GM11168 (cell line): ENCODE measurements around the gene NAT10.

Experiments used
- in situ Hi-C: fragments of 300-500 bp; cut with MboI; formaldehyde crosslinking; loops from one replicate; pipeline ENCODE4 v1.12.0; 2022; ENCODE audit warnings: low sequenced_read_pairs; ENCODE audit not compliant: unreplicated experiment

The NAT10 gene

DNA sequence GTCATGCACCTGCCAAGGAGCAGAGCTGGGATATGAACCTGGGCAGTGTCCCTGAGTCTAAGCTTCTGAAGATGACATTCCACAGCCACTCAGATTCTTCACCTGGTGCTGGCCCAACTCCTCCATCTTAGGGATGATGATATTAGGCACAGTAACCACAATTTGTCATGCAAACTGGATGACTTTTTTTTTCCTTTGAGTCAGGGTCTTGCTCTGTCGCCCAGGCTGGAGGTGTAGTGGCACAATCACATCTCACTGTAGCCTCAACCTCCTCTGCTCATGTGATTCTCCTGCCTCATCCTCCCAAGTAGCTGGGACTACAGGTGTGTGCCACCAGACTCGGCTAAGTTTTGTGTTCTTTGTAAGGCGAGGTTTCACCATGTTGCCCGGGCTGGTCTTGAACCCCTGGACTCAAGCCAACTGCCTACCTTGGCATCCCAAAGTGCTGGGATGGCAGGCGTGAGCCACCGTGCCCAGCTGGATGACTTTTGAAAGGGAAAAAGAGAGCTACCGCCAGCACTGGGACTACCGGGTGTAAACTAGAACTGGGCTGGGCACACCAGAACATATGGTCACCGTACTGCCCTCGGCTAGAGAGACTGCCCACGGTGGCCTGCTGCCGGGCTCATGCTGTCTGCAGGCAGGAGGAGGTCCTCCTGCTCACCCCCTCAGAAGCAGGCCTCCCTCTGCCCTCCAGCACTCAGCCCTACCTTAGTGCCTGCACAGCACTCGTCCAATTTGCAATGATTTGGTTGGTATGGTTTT is 77.7 kb downstream of the NAT10 start:
- in situ Hi-C loops: no loop called here

DNA sequence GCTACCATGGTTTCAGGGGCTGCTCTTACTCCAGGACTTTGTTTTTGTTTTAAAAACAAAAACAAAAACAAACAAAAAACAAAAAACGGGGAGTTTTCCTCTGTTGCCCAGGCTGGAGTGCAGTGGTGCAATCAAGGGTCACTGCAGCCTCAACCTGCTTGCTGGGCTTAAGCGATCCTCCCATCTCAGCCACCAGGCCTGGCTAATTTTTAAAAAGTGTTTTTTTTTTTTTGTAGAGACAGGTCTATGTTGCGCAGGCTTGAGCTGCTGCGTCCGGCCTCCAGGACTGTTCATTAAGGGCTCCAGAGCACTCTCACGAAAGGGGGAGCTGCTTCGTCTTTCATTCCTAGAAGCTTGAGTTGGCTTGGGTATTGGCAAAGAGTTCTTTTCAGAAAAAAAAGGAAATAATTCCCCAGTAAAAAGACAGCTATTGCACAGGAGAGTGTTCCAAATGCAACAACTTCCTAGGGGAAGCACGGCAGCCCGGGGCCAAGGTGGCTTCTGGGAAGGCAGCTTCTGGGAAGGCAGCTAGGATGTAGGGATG is 78.5 kb downstream of the NAT10 start:
- in situ Hi-C loops: no loop called here

GRCh38 chr11:34184505-34185015 is 79.1 kb downstream of the NAT10 start:
- in situ Hi-C loops: no loop called here

DNA sequence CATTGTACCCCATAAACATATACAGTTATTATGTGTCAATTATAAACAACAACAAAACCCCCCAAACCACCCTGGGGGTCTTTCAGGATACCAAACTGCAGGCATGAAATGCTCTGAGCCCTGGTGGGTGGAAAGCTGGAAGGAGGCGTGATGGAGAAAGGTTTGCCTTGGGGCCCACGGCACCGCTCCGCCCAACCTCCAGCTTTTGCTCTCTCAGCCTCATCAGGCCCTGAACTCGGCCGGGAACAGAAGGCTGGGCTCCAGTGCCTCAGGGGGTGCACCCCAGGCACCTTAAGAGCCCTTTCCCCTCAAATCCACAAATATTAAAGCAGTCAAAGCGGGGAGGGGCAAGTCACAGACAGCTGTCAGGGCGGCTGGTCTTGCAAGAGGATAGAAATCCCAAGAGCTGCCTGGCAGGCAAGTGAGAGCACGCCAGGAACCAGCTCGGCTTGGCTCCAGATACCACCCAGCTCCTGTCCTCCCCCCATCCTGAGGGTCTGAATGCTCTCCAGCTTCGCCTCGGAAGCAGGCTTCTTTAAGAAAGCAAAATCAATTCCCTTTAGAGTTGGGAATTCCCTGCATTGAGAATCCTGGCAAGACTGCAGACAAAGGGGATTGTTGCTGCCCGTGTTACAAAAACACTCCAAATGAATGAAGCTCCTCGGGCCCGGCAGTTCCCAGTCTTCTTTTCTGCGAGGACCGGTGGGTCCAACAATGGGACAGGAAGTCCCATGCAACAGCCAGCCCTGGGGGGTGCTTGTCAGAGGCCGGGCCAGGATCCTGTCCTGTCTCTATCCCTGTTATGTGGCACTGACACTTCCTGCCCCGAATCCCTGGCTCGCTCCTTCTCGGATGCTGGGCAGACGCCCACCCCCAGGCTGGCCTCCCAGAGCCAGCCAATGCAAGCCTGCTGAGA is 80.8 kb downstream of the NAT10 start:
- in situ Hi-C loops: no loop called here

DNA sequence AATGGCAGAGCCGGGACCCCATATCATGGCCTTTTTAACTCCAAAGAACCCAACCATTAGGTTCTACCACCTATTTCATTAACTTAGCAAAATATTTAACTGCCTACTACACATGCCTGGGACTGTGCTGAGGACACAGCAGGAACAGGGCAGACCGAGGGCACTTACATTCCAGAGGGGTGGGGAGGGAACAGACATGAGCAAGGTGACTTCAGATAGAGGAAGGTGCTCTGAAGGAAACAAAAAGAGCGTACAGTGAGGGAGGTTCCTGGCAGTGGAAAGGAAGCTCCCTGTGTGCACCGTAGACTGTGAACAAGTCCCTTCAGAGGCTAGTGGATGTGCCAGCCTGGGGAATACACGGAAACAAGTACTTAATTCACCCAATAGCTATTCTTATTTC is 82.8 kb downstream of the NAT10 start:
- in situ Hi-C loops: no loop called here

GRCh38 chr11:34189191-34189590 is 83.8 kb downstream of the NAT10 start:
- in situ Hi-C loops: no loop called here

DNA sequence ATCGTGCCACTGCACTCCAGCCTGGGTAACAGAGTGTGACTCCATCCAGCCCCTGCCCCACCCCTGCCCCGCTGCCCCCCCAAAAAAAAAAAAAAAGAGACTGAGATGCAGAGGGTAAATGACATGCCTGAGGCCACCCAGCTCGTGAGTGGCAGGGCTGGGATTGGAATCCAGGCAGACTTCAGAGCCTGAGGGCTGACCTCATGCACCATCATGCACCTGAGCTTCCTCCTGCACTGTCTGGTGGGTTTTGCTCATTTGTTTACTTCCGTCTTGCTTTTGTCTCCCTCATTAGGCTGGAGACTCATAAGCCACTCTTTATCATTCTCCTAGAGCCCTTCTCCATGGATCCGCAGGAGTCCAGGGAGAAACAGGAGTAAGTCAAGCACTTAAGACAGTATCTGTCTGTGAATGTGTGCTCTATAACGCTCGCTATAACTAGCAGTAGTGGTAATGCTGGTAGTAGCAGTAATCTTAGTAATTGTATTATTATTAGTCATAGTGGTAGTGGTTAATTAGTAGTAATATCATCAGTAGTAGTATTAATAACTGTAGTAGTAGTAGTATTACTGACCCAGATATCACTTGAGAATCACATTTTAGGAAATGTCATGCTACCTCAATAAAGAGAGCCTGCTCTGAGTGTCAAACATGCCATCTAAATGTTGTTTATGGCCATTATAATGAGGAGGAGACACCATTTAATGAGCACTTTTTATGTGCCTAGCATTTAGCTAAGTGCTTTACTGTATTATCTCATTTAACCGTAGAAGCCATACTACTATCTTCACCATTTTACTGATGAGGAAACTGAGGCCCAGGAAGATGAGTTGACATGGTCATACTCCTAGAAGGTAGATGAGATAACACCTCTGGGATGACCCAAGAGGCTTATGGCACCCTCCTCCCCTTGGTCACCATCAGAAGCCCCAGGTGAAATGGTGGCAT is 85.0 kb downstream of the NAT10 start:
- in situ Hi-C loops: no loop called here

GRCh38 chr11:34191578-34191977 is 86.1 kb downstream of the NAT10 start:
- in situ Hi-C loops: no loop called here

DNA sequence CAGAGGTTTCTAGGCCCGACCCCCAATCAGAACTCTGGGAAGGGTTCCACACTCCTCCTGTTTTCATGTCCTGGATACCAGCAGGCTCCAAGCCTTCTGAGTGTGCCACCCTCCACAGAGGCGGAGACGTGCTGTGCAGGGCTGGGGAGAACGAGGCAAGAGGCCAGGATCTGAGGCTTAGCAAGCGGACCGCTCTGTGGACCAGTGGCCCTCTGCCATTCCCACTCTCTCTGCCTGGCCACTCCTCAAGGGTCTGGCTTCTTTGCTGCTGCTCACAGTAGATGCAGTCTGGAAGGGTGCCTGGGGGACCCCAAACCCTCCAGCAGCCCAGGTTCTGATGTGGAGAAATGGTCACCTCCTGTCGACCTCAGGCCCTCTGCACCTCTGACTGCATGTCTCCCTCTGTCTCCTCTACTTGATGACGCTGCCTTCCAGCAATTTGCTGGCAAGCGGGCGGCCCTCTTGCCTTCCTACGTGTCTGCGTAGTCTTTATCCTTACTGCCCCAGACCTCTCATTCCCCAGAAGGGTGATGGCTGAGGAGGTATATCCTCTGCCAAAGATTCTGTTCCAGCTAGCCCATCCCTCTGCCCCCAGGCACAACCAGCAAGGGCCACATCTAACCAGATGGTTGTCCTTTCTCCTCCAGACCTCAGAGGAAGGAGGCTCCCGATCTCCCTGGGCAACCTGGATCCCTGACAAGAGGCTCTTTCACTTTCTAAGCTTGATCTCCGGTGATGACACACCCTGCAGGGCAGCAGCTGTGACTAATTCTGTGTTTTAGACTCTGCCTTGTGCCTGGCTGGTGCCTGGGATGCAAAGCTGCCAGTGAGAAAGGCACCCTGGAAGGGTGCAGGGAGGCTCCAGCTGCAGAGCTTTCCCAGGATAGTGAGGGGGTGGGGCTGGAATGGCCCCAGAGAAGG is 87.3 kb downstream of the NAT10 start:
- in situ Hi-C loops: no loop called here

- in situ Hi-C loops: no loop called here
Measured at GRCh38 chr11:34194576-34195335, 89.3 kb downstream of the NAT10 start.
